Measurements from ENCODE around the gene HMGN4.

GRCh38 chr6:26570027-26570809 is 32.1 kb downstream of the HMGN4 start:
- TF ChIP-seq POLR2A (IDR thresholded peaks at IDR 0.05) (no peak), CTCF (IDR thresholded peaks at IDR 0.05) (no peak)
